Measurements from ENCODE around the gene R3HDM1.

GRCh38 chr2:135650721-135651120, 119.4 kb downstream of the R3HDM1 start:
- TF ChIP-seq CTCF (IDR thresholded peaks at IDR 0.05) (no peak), POLR2A (IDR thresholded peaks at IDR 0.05) (no peak)

All from esophagus squamous epithelium (tissue), 4 donors.